GM12801 (cell line): Measurements from ENCODE around the gene RAB27B.

Experiments used
- TF ChIP-seq, protein P1 (sequence below): IDR thresholded peaks from one replicate; pipeline ENCODE4 v1.5.1; 2011; ENCODE audit warnings: control low read depth; ENCODE audit not compliant: insufficient read length; ENCODE audit errors: extremely low read depth

The RAB27B gene

DNA sequence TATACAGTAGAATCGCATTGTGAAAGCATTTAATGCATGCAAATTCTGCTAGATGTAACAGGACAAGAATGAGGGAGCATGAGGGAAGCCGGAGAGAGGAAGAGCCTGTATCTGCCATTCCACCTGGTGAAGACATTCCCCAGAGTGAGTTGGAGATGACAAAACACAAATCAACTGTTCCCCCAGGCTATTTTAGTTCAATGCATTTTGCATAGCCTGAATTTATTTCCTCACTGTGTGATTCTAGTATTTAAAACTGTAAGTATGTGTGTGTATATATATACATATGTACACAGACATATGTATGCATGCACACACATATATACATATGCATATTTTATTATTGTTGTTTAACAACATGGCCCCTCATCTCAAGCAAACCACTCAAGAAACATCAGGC lies 76.3 kb downstream of the RAB27B start:
- TF ChIP-seq, protein P1, sequence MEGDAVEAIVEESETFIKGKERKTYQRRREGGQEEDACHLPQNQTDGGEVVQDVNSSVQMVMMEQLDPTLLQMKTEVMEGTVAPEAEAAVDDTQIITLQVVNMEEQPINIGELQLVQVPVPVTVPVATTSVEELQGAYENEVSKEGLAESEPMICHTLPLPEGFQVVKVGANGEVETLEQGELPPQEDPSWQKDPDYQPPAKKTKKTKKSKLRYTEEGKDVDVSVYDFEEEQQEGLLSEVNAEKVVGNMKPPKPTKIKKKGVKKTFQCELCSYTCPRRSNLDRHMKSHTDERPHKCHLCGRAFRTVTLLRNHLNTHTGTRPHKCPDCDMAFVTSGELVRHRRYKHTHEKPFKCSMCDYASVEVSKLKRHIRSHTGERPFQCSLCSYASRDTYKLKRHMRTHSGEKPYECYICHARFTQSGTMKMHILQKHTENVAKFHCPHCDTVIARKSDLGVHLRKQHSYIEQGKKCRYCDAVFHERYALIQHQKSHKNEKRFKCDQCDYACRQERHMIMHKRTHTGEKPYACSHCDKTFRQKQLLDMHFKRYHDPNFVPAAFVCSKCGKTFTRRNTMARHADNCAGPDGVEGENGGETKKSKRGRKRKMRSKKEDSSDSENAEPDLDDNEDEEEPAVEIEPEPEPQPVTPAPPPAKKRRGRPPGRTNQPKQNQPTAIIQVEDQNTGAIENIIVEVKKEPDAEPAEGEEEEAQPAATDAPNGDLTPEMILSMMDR, result no peak

DNA sequence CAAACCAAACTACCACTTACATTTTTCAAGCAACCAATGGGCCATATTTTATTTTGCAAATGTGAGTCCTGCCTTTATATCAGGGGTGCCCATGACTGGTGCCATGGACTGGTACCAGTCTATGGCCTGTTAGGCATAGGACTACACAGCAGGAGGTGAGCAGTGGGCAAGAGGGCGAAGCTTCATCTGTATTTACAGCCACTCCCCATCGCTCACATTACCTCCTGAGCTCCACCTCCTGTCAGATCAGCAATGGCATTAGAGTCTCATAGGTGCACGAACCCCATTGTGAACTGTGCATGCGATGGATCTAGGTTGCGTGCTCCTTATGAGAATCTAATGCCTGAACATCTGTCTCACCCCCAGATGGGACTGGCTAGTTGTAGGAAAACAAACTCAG lies 77.4 kb downstream of the RAB27B start:
- TF ChIP-seq, protein P1, result no peak

DNA sequence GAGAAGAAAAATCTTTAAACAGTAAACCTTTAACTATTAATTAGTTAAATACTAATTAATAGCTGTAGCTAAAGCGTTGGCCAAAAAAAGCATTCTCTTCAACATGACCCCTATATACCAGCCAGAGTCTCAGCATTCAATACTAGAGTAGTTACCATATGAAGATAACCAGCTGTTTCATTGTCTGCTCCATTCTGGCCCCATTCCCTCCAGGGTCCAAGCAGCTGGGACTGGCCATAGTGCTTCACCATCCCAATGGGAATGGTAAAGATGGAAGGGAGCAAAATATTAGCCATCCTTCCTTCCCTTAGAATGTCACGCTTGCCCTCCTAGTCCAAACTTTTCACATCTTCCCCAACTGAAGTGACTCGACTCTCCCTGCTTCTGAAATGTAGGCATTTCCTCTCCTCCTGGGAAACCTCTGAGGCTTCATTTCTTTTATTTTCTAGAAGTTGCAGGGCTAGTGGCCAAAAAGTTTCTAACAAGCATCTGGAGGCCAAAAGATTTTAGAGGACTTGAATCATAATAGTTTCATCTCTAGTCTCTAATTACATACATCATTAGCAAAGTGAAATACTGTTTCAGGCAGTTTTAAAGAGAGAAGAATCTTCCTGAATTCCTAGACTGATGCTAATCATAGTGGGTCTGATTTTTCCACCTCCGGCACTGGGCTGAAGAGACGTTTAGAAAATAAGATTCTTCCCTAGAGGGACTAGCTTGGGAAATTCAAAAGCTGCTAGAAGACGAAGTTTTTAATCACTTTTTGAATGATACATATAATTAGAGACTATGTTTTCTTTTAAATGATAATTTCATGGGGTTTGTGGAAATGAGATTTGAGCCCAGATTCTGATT lies 78.3 kb downstream of the RAB27B start:
- TF ChIP-seq, protein P1, result no peak

DNA sequence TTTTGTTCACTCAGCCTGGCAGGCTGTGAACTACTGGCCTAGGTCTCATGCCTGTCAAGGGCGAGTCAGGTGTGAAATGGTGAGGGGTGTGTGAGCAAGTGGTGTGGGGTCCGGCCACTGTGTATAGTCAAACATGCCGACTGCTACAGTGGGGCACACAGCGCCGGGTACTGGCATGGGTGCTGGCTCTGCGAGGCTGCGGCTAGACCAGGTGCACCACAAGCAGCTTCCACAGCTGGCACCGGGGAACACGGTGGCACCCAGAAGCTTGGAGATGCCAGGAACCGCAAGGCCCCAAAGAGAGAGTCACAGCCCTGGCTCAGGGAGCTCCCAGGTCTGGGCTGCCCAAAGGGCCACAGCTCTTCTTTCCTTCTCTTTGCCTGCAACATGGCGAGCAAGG lies 81.3 kb downstream of the RAB27B start:
- TF ChIP-seq, protein P1, result no peak

DNA sequence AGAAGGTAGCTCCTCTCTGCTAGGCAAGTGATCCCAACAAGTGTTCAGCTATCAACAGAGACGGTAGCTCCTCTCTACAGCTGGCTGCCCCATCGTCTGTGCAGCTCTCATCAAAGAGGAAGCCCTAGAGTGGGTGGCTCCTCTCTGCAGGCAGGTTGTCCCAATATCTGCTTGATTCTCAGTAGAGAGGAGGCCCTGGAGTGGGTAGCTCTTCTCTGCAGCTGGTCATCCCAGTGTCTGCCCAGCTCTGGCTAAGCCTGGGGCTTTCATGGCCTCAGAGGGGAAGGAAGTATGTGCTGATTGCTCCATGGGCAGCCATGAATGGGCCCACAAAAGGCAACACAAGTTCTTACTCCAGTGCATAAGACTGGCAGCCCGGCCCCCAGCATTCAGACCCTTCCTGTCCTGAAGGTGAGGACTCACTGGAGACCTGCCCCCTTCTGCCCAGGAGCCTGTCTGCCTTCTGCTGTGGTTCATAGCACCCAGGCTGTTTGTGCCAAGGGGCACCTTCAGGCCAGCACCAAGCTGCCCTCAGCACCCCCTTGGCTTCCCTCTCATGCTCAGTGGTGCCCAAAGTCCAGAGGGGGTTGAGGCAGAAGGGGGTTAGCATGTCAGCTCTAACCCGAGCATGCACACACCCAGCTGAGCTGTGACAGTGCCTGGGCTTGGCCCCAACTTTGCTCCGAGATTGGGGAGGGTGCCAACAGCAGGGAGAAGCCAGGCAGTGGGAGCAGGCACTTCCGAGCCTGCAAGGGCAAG lies 82.1 kb downstream of the RAB27B start:
- TF ChIP-seq, protein P1, result no peak

DNA sequence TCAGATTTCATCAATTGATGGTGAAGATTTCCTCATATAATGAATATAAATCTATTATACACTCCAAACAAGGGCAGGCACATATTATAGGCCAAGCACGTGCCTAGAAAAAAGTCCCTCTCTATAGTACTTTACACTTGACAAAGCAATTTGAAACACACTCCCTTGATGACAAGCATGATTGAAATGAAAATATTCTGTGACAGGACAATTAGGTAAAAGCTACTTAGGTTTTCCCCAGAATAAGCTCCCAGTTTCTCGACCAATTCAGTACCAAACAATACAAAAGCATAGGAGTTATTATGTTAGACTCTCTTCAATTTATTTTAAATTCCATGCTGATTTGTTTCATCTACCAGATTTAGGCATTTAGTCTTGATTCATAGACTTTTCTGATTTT lies 83.3 kb downstream of the RAB27B start:
- TF ChIP-seq, protein P1, result no peak

DNA sequence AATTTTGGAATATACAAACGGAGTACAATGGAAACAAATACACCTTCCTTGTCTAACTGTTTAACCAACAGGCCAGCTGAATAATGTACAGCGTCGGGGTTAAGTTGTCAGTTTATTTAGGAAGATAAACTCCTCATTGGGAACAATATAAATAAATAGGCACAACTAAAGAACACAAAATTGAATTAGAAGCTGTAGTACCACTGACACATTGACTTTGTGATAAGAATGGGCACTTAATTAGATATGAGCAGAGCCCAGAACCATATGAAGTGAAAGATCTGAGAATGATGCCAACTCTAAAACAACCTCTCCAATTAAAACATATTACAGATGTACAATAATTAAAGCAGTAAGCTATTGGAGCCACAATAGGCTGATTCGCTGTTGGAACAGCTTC lies 86.5 kb downstream of the RAB27B start:
- TF ChIP-seq, protein P1, result no peak
